Globus pallidus (tissue), 1 donor: ENCODE measurements around the gene SDHAF3.
"Not testable (repeated sequence)": the region's sequence is repeated elsewhere in the genome, so short reads cannot be mapped to it uniquely, and the experiment has no call there.

Source experiments
- DNase-seq: peaks from one replicate; pipeline ENCODE4 v3.0.0-alpha.2; 2015; ENCODE audit warnings: low spot score

SDHAF3 gene

GRCh38 chr7:97117372-97118188 is at the start of gene SDHAF3:
TSS of gene SDHAF3 (plus strand) at chr7:97117698. CDS start at chr7:97117724, 26 bp downstream.
- DNase-seq: peak; percentile 95

GRCh38 chr7:97072025-97072424 is 45.5 kb upstream of the SDHAF3 start:
- not testable (repeated sequence) for DNase-seq

- DNase-seq: no peak
Observed at GRCh38 chr7:97075928-97076327, 41.6 kb upstream of the SDHAF3 start.

DNA sequence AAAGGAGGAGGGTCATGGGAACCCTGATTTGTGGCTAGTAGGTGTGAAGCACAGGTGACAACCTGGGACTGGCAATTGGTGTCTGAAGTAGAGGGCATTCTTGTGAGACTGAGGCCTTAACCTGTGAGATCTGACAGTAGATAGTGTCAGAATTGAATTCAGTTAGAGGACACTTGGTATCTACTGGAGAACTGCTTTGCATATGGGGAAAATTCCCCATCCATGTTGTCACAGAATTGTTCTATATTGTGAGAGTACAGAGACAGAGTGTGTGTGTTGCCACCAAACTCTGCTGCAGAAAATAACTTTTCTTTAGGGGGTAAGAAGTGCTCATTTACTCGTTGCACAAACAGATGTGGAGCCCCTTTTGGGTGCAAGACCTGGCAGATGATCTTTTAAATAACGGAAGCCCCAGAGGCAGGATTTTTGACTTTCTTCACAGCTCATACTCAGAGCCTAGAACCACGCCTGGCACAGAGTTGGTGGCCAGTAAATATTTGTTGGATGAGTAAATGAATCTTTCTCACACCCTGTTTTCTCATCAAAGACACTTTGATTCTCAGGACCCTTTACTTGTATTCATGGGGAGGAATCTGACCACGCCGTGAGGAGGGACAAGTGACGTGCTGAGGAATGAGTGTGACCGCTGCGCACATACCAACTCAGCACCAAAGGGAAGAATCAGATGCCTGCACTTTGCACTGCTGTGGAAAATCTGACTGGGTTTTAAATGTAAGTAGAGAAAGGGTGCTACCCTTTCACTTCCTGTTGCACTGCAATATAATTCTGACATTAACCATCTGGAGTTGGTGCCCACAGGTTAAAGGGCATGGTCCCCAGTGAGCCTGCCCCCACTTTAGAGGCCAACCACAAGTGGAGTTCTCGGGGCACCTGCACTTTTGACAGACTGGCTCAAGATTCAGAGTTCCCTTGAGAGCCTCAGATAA is 39.2 kb upstream of the SDHAF3 start:
- no peak for DNase-seq

GRCh38 chr7:97079300-97079699 is 38.2 kb upstream of the SDHAF3 start:
- DNase-seq: no peak

DNA sequence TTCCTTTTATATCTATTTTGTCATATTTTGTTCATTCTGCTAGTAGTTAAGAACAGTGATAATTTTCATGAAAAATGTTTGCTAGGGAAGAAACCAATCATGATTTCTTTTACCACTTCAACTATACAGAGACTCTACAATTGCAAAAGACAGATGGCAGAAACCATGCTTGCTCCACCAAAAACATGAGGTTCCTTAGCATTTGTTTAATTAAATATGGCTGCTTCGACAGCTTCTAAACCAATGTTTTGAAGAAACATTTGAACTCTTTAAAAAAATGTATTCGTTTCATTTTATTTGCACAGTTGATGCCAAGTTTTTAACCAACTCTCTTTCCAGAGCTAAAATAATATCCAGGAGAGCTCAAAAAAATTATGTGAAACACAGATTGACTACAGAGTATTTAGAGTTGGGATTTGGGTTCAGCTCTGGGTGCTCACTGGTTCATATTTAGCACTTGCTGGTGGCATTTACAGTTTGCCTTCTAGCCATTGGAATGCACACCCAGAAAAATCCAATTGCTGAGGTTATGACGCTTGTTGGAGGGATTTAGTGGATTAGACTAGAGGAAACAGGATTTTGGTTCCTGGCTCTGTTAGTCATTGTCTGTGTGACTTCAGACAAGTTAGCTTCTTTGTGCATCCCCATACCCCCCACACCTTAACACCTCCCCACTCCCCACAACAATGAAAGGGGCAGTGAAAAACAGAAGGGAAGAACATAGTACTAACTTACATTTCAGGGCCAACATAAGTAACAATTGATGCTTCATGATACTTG is 35.8 kb upstream of the SDHAF3 start:
- DNase-seq: no peak

DNA sequence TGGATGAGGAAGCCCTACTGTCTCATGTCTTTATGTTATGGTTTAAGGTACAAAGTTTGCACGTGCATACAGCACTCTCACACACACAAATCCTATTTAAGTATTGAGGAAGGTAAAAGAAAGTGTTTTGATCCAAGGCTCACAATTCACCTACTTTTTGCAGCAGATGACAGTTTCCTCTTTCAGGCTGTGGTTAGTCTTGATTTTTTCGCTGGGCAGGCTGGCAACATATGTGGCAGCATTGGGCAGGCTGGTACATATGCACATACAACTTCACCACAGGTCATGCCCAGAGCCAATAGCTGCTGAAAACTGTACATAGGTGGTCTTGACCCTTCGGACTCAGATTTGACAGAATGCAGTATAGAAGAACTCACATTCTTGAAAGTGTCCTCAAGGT is 29.1 kb upstream of the SDHAF3 start:
- no peak for DNase-seq

GRCh38 chr7:97089771-97090170 is 27.7 kb upstream of the SDHAF3 start:
- no peak for DNase-seq

- no peak for DNase-seq
Observed at GRCh38 chr7:97090761-97091353, 26.6 kb upstream of the SDHAF3 start.

DNA sequence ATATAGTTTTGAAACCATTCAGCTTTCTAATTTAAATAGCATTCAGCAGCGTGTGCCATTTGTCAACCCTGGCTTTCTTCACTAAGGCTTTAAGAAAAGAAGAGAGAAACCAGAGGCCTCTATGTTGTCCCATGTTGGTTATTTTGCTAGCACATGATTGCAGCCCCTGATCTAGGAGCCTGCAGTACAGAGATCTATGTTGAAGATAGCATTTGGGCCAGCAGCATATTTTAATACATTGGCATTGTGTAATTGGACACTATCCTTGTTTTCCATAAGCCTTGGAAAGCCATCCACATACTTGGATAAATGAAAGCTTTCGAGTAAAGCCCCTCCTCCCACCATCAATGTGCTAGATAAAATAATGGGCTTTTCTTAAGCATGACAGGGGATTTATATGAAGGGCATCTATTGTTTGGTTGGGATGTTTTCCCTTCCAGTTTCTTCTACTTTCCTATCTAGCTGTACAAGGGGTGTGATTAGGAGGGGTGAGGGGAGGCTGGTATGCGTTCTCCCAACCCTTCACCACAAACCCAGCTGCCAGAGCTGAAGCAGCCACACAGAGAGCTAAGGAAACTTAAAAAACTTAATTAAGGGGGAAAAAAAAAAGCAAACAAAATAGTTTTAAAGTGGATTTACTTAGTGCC is 23.1 kb upstream of the SDHAF3 start:
- peak; percentile 45 for DNase-seq

DNA sequence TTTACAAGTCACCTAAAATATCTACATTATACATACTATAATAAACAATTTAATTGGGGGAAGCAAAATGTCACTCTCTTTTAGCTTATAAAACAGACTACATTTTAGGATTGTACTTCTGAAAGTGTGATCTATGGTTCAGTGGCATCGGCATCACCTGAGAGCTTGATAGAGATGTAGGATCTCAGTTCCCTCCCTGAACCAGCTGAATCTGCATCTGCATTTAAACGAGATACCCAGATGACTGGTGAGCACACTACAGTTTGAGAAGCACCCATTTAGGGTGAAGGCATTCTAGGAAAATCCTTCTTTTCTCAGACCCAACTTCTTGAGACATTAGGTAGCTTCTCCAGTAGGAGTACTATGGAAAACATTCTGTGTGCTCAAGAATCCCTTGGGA is 21.5 kb upstream of the SDHAF3 start:
- DNase-seq: no peak

- no peak for DNase-seq
Observed at GRCh38 chr7:97096661-97097060, 20.8 kb upstream of the SDHAF3 start.

GRCh38 chr7:97104719-97105238 is 12.7 kb upstream of the SDHAF3 start:
- DNase-seq: peak; percentile 79

GRCh38 chr7:97107192-97107800 is 10.2 kb upstream of the SDHAF3 start:
- no peak for DNase-seq

GRCh38 chr7:97116308-97116707 is 1.2 kb upstream of the SDHAF3 start:
- peak; percentile 48 for DNase-seq

GRCh38 chr7:97117035-97117371 is 495 bp upstream of the SDHAF3 start:
- no peak for DNase-seq

GRCh38 chr7:97118306-97118917 is 914 bp downstream of the SDHAF3 start:
- peak; percentile 8 for DNase-seq

GRCh38 chr7:97119747-97120146 is 2.2 kb downstream of the SDHAF3 start:
- no peak for DNase-seq

GRCh38 chr7:97120713-97121457 is 3.4 kb downstream of the SDHAF3 start:
- no peak for DNase-seq
